GM18951 (cell line): ENCODE results near the gene ALKBH8.
"Not testable (repeated sequence)": the region's sequence is repeated elsewhere in the genome, so short reads cannot be mapped to it uniquely, and the experiment has no call there.

Experiments used
- POLR2A ChIP-seq: IDR thresholded peaks from 4 replicates; pipeline ENCODE4 v1.6.1; 2011; ENCODE audit warnings: mild to moderate bottlenecking; ENCODE audit not compliant: insufficient read length, insufficient read depth; ENCODE audit errors: extremely low read depth
- in situ Hi-C: fragments of 300-500 bp; cut with MboI; formaldehyde crosslinking; loops from one replicate; pipeline ENCODE4 v1.12.0; 2022; ENCODE audit warnings: low sequenced_read_pairs, mixed read lengths, inconsistent platforms; ENCODE audit not compliant: unreplicated experiment

ALKBH8 gene

DNA sequence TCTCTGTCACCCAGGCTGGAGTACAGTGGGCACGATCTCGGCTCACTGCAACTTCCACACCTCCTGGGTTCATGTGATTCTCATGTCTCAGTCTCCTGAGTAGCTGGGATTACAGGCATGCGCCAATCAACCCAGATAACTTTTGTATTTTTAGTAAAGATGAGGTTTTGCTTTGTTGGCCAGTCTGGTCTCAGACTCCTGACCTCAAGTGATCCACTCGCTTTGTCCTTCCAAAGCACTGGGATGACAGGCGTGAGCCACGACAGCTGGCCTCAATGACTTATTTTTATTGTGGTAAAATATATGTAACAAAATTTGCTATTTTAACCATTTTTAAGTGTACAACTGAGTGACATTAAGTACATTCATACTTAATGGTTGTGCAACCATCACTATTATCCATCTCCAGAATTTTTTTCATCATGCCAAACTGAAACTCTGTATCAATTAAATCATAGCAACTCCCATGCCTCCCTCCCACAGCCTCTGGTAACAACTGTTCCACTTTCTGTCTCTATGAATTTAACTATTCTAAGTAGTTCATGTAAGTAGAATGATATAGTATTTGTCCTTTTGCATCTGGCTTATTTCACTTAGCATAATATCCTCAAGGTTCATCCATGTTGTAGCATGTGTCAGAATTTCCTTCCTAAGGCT is 57.2 kb downstream of the ALKBH8 start:
- TF ChIP-seq POLR2A, result no peak
- in situ Hi-C loops, result no loop called here

DNA sequence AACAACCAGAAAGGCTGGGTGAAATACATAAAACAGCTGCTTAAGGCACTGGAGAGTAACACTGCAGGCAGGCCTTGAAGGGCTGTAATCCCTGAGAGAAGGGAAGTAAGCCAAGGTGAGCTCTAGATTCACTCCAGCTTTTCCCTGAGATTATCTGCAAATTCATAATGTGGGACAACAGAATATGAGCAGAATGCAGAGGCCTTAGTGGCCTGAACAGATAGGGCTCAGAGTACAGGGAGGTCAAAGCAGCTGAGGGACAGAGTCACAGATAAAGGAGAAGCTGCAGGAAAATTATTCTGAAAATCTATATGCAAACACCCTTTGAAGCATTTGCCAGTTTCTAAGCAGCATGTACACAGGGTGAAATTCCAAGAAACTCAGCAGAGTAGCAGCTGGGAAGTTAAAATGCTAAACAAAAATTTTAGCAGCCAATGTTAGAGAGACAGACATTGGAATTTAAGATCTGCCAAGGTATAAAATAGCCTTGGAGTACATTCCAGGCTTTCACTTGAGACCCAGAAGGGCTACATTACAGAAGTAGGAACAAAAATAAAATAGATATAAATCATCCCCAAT is 59.8 kb downstream of the ALKBH8 start:
- TF ChIP-seq POLR2A, result no peak
- in situ Hi-C loops, result no loop called here

DNA sequence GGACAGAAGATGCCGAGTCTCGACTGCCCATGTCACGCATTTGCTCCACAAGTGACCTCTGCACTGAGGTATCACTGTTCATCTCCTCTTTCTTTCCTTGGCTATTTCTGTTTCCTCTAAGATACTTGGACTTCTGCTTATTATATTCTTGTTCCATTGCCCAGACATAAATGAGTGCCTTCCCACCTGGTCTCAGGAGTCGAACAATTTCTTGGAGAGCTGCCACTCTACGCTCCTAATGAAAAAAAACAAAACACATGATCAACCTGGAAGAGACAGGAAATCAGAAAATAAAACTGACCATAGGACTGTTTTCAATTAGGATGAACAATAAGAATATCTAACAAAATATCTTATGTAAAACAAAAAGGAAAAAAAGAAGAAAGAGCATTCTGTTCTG is 60.6 kb downstream of the ALKBH8 start:
- TF ChIP-seq POLR2A, result no peak
- in situ Hi-C loops, result no loop called here

DNA sequence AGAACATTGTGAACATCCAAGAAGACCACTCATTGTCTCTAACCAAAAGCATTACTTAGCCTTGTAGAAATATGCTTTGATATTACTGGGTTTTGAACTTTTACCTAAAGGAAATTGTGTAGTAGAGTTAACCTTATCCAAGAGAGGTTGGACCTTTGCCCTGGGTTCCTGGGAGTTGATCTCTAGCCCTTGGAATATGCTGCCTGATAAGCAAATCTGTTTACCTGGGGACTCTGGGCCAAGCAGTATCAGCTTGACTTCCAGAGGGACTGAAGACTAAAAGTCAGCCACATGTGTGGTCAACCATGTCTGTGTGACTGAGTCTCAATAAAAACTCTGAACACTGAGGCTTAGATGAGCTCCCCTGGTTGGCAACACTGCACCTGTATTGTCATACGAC is 63.8 kb downstream of the ALKBH8 start:
- in situ Hi-C loops, result no loop called here
- no peak for TF ChIP-seq POLR2A

GRCh38 chr11:107497371-107497770 is 68.2 kb downstream of the ALKBH8 start:
- in situ Hi-C loops, result not testable (repeated sequence)

- no peak for TF ChIP-seq POLR2A
- in situ Hi-C loops, result no loop called here
These were observed 69.5 kb downstream of the ALKBH8 start for GRCh38 chr11:107496011-107496410.

GRCh38 chr11:107494055-107494454 is 71.5 kb downstream of the ALKBH8 start:
- in situ Hi-C loops, result no loop called here
- TF ChIP-seq POLR2A, result no peak

- no peak for TF ChIP-seq POLR2A
- in situ Hi-C loops, result no loop called here
These were observed 72.4 kb downstream of the ALKBH8 start for GRCh38 chr11:107493117-107493516.

- in situ Hi-C loops, result no loop called here
- TF ChIP-seq POLR2A, result no peak
These were observed 74.7 kb downstream of the ALKBH8 start for GRCh38 chr11:107490836-107491235.

- in situ Hi-C loops, result no loop called here
- no peak for TF ChIP-seq POLR2A
These were observed 83.3 kb downstream of the ALKBH8 start for GRCh38 chr11:107482234-107482633.

- in situ Hi-C loops, result no loop called here
- TF ChIP-seq POLR2A, result no peak
These were observed 86.6 kb downstream of the ALKBH8 start for GRCh38 chr11:107478922-107479321.

DNA sequence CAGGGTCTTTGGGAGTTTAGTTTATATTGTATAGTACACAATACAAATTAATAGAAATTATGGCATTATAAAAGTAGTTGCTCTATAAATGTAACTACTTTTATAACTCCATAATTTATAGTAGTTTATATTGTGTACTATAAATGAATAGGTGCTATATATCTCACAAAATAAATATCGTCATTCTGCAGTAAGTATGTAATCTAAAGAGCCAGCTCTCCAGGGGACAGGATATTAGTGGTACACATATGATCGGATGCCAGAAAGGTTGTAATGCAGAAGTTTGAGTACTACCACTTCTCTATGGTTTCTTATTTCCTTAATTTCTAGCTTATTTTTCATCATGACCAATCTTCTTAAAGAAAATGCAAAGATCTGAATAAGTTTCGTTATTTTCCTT is 87.7 kb downstream of the ALKBH8 start:
- in situ Hi-C loops, result no loop called here

DNA sequence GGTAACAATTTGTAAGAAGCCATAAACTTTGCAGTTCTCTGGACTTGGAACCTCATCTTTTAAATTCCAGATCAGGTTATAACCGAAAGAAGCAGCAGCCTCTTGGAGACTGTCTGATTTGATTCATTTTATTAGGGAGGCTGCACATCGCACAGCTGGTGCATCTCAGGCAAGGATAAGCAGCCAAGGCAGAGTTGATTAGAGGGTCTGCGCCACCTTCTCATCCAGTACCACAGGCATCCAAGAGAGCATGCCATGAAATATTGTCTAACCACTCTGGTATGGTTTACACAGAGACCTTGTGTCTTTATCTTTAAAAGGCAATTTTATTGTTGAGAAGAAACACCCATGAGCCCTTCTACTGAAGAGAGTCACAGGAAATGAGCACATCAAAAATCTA is 91.7 kb downstream of the ALKBH8 start:
- no peak for TF ChIP-seq POLR2A
- in situ Hi-C loops, result no loop called here

More for the DNA sequence above, 87.7 kb downstream of the ALKBH8 start:
- TF ChIP-seq POLR2A, result no peak

DNA sequence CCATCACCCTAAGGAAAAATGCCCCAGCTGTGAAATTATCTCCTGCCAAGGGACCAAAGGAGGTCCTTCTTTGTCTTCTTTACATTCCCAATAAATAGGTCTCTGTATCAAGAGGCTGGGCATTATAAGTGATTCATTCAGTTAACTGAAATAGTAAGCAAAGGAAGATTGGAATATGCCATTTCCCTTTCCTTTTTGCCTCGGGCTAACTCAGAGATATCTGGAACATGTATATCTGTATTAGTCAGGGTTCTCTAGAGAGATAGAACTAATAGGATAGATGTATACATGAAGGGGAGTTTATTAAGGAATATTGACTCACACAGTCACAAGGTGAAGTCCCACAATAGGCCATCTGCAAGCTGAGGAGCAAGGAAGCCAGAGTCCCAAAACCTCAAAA is 92.6 kb downstream of the ALKBH8 start:
- no peak for TF ChIP-seq POLR2A
- in situ Hi-C loops, result no loop called here
